WERI-Rb-1 (cell line): Measurements from ENCODE around the gene TOMM22.

Experiments
- DNase-seq: peaks from one replicate; pipeline ENCODE4 v3.0.0-alpha.2; 2020
- H3K27ac ChIP-seq: fragments of 250-450 bp; sonication (Bioruptor Pico); 2 replicates; pipeline ENCODE4 v1.5.1; 2020; ENCODE audit warnings: mild to moderate bottlenecking, moderate library complexity
- H3K27me3 ChIP-seq: fragments of 250-450 bp; sonication (Bioruptor Pico); 2 replicates; pipeline ENCODE4 v1.5.1; 2021; ENCODE audit warnings: mild to moderate bottlenecking, low read depth, moderate library complexity; ENCODE audit not compliant: insufficient read depth, severe bottlenecking
- H3K36me3 ChIP-seq: fragments of 250-450 bp; sonication (Bioruptor Pico); 2 replicates; pipeline ENCODE4 v1.5.1; 2020; ENCODE audit warnings: mild to moderate bottlenecking, moderate library complexity
- H3K4me3 ChIP-seq: 2 replicates; pipeline ENCODE4 v1.5.1; 2011; ENCODE audit warnings: low read depth, mild to moderate bottlenecking, control low read depth, low read length
- H3K9me3 ChIP-seq: fragments of 250-450 bp; sonication (Bioruptor Pico); 2 replicates; pipeline ENCODE4 v1.5.1; 2021; ENCODE audit warnings: mild to moderate bottlenecking, moderate library complexity; ENCODE audit not compliant: severe bottlenecking
- CTCF ChIP-seq: IDR thresholded peaks from 2 replicates; pipeline ENCODE4 v1.5.1; 2011; ENCODE audit warnings: low read depth, mild to moderate bottlenecking, control low read depth, inconsistent platforms, low read length

Gene TOMM22

DNA sequence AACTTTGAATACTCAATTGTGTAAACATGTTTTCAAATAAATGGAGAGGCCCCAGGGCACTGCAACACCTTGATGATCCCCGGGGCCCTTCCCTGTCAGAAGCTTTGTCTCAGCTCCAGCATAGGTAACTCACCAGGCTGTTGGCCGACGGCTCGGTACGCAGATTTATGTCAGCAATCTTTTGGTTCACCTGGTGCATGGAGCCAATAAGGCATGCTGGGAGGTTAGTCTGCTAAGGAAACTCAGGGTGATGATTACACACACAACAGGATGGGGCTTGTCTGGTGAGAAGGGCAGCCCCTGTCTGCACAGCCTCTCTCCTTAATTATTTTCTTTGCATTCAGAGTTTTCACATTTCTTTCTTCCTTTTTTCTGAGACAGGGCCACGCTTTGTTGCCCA, 36.3 kb upstream of the TOMM22 start:
- H3K9me3 ChIP-seq, result no peaks in the 10 kb centered on the region
- H3K36me3 ChIP-seq, result peaks cover 31% of the 10 kb centered on the region
- H3K4me3 ChIP-seq, result no peak overlapping the region
- no peak overlapping the region for H3K27ac ChIP-seq
- H3K27me3 ChIP-seq, result no peaks in the 10 kb centered on the region
- no peak for TF ChIP-seq CTCF
- no peak for DNase-seq

- no peak overlapping the region for H3K27ac ChIP-seq
- DNase-seq, result no peak
- no peaks in the 10 kb centered on the region for H3K27me3 ChIP-seq
- no peak for TF ChIP-seq CTCF
- H3K36me3 ChIP-seq, result peaks cover 17% of the 10 kb centered on the region
- H3K9me3 ChIP-seq, result no peaks in the 10 kb centered on the region
- H3K4me3 ChIP-seq, result no peak overlapping the region
Observed at GRCh38 chr22:38649841-38650522, 31.8 kb upstream of the TOMM22 start.

GRCh38 chr22:38652859-38653258, 28.9 kb upstream of the TOMM22 start:
- TF ChIP-seq CTCF, result no peak
- Histone ChIP-seq H3K27ac (no peak overlapping the region), H3K27me3 (no peaks in the 10 kb centered on the region), H3K4me3 (no peak overlapping the region), H3K36me3 (peaks cover 11% of the 10 kb centered on the region), H3K9me3 (no peaks in the 10 kb centered on the region)
- no peak for DNase-seq

DNA sequence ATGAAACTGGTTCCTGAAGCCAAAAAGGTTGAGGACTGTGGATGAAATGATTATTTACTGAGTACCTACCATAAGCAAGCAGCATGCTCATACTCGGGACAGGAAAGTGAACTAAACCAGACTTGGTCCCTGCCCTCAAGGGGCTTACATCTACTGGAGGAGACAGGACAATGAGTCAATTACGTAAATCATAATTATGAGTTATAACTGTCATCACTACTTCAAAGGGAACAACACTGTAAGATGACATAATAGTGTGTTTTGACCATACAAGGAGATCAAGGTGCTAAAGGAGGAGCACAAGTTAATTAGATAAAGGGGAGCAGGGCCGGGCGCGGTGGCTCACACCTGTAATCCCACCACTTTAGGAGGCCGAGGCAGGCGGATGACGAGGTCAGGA, 28.0 kb upstream of the TOMM22 start:
- no peak for TF ChIP-seq CTCF
- peaks cover 7% of the 10 kb centered on the region; the same call in 1 of the 2 replicates for H3K36me3 ChIP-seq
- H3K27ac ChIP-seq, result no peak overlapping the region
- no peaks in the 10 kb centered on the region for H3K27me3 ChIP-seq
- H3K9me3 ChIP-seq, result no peaks in the 10 kb centered on the region
- no peak for DNase-seq
- H3K4me3 ChIP-seq, result no peak overlapping the region

GRCh38 chr22:38655519-38656255, 26.1 kb upstream of the TOMM22 start:
- DNase-seq, result peak; percentile 22
- H3K4me3 ChIP-seq, result peak overlapping the region; percentile 94
- TF ChIP-seq CTCF, result no peak
- H3K36me3 ChIP-seq, result no peaks in the 10 kb centered on the region; the same call in 1 of the 2 replicates
- no peaks in the 10 kb centered on the region for H3K9me3 ChIP-seq
- peak overlapping the region; percentile 98 for H3K27ac ChIP-seq
- H3K27me3 ChIP-seq, result no peaks in the 10 kb centered on the region
